ENCODE data around the gene DSG3. TPM values are rescaled to one million over a fixed set of nuclear protein-coding genes. Genes with fewer than 3 reads are reported as not detected.

Gene DSG3
- total RNA-seq, 1 experiment from 2014 or later, result not detected

DNA sequence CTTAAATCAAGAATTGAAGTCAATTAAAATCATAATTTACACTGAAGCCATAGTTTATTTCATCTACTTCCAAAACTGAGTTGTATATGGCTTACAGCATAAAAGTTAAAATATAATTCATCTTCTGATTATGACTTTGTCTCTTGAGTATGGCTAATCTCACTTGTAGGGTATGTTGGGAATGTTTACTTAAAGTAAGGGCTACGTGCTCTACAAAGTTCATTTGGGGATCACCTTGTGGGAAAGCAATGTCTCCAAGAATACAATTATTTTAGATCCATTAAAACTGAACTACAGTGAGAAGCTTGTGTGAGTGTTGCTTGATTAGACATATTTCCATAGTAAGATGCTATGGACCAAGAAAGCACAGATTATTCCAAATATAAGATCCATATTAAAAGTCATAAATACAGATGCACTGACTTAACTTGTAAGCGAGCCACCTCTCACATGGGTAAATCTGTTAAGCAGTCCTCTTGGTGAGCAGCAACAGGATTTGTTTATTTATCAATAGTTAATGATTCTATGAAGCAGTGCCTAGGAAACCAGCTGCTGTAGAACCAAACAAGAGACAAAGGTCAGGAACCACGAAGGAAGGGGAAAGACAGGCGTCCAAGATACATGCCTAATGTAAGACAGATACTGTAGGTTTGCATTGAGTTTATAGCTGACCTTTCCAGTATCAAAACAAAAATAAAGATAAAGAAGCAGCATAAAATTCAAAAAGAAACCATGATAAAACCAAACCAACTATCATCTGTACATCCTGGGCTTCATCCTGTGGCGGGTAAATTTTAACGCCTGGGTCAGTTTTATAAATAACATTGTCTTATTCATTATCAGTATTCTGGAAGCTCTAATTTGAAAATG, 46.1 kb upstream of the DSG3 start:
- no peaks in the 10 kb centered on the region for H3K4me1 ChIP-seq (ENCODE audit: insufficient read depth, low read length, poor library complexity, severe bottlenecking)
- BruUV-seq (replicated peaks), result no TSS peak
- TF ChIP-seq, protein P1, sequence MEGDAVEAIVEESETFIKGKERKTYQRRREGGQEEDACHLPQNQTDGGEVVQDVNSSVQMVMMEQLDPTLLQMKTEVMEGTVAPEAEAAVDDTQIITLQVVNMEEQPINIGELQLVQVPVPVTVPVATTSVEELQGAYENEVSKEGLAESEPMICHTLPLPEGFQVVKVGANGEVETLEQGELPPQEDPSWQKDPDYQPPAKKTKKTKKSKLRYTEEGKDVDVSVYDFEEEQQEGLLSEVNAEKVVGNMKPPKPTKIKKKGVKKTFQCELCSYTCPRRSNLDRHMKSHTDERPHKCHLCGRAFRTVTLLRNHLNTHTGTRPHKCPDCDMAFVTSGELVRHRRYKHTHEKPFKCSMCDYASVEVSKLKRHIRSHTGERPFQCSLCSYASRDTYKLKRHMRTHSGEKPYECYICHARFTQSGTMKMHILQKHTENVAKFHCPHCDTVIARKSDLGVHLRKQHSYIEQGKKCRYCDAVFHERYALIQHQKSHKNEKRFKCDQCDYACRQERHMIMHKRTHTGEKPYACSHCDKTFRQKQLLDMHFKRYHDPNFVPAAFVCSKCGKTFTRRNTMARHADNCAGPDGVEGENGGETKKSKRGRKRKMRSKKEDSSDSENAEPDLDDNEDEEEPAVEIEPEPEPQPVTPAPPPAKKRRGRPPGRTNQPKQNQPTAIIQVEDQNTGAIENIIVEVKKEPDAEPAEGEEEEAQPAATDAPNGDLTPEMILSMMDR (conservative IDR thresholded peaks at IDR 0.05; ENCODE audit: low read depth, low read length), result no peak
- TF ChIP-seq EZH2 (IDR thresholded peaks at IDR 0.05; ENCODE audit: borderline replicate concordance, low read depth, low read length, poor library complexity, severe bottlenecking), result no peak
- peaks cover 10% of the 10 kb centered on the region for H3K27me3 ChIP-seq (replicated peaks; ENCODE audit: insufficient read depth, low read depth, low read length, poor library complexity)
- intact Hi-C loops (cut with micrococcal nuclease; ENCODE audit: unreplicated experiment), result no loop called here
- ChIA-PET CTCF (no interaction called here), POLR2A (ENCODE audit: low non-redundant PET) (no interaction called here)
- H3K36me3 ChIP-seq (ENCODE audit: insufficient read depth, low read length, poor library complexity, severe bottlenecking), result no peaks in the 10 kb centered on the region
- H3K27ac ChIP-seq (ENCODE audit: low read depth, low read length, poor library complexity, severe bottlenecking), result no peak overlapping the region
- H3K4me3 ChIP-seq (ENCODE audit: low read depth, low read length, poor library complexity, severe bottlenecking), result no peak overlapping the region
- H3K9me3 ChIP-seq (ENCODE audit: low read depth, low read length, poor library complexity, severe bottlenecking), result no peaks in the 10 kb centered on the region
- no peak for DNase-seq (ENCODE audit: low spot score)

DNA sequence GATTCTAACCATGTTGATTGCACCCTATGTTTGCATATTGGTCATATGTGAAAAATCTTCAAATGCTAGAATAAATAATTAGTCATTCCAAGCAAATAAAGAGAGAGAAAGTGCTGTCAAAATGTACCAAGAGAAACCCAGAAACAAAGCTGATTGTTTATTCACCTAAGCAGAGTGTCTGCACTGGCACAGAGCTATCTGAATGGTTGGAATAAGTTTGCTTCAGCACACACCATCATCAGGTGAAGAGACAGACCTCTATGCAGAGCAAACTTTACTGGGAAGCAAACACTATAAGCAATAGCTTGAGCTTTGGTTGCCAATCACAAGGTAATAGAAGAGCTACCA, 45.5 kb upstream of the DSG3 start:
- CTCF ChIA-PET, result no interaction called here
- POLR2A ChIA-PET (ENCODE audit: low non-redundant PET), result no interaction called here
- no TSS peak for BruUV-seq (replicated peaks)
- Histone ChIP-seq H3K4me3 (ENCODE audit: low read depth, low read length, poor library complexity, severe bottlenecking) (no peak overlapping the region), H3K4me1 (ENCODE audit: insufficient read depth, low read length, poor library complexity, severe bottlenecking) (no peaks in the 10 kb centered on the region), H3K27ac (ENCODE audit: low read depth, low read length, poor library complexity, severe bottlenecking) (no peak overlapping the region), H3K36me3 (ENCODE audit: insufficient read depth, low read length, poor library complexity, severe bottlenecking) (no peaks in the 10 kb centered on the region), H3K9me3 (ENCODE audit: low read depth, low read length, poor library complexity, severe bottlenecking) (no peaks in the 10 kb centered on the region), H3K27me3 (replicated peaks; ENCODE audit: insufficient read depth, low read depth, low read length, poor library complexity) (peaks cover 10% of the 10 kb centered on the region)
- intact Hi-C loops (cut with micrococcal nuclease; ENCODE audit: unreplicated experiment), result no loop called here
- DNase-seq (ENCODE audit: low spot score), result no peak
- TF ChIP-seq EZH2 (IDR thresholded peaks at IDR 0.05; ENCODE audit: borderline replicate concordance, low read depth, low read length, poor library complexity, severe bottlenecking), result no peak
- TF ChIP-seq, protein P1 (conservative IDR thresholded peaks at IDR 0.05; ENCODE audit: low read depth, low read length), result no peak

DNA sequence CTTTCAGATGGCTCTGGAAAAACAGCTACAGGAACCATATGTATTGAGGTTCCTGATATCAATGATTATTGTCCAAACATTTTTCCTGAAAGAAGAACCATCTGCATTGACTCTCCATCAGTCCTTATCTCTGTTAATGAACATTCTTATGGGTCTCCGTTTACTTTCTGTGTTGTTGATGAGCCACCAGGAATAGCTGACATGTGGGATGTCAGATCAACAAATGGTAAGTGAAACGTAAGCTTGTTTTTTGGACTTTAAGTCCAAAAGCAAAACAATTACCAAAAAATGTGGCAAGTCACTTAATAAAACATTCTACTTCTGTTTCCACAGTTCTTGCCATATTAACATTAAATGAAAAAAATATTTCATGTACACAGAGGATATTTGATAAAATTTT, 44.1 kb upstream of the DSG3 start:
- intact Hi-C loops (cut with micrococcal nuclease; ENCODE audit: unreplicated experiment), result no loop called here
- no peak for TF ChIP-seq EZH2 (IDR thresholded peaks at IDR 0.05; ENCODE audit: borderline replicate concordance, low read depth, low read length, poor library complexity, severe bottlenecking)
- TF ChIP-seq, protein P1 (conservative IDR thresholded peaks at IDR 0.05; ENCODE audit: low read depth, low read length), result no peak
- POLR2A ChIA-PET (ENCODE audit: low non-redundant PET), result no interaction called here

More for the DNA sequence above, 44.1 kb upstream of the DSG3 start:
- no peak for DNase-seq (ENCODE audit: low spot score)
- no peaks in the 10 kb centered on the region for H3K36me3 ChIP-seq (ENCODE audit: insufficient read depth, low read length, poor library complexity, severe bottlenecking)
- CTCF ChIA-PET, result no interaction called here
- H3K27me3 ChIP-seq (replicated peaks; ENCODE audit: insufficient read depth, low read depth, low read length, poor library complexity), result peaks cover 10% of the 10 kb centered on the region
- H3K4me1 ChIP-seq (ENCODE audit: insufficient read depth, low read length, poor library complexity, severe bottlenecking), result no peaks in the 10 kb centered on the region
- H3K4me3 ChIP-seq (ENCODE audit: low read depth, low read length, poor library complexity, severe bottlenecking), result no peak overlapping the region
- H3K9me3 ChIP-seq (ENCODE audit: low read depth, low read length, poor library complexity, severe bottlenecking), result no peaks in the 10 kb centered on the region
- no peak overlapping the region for H3K27ac ChIP-seq (ENCODE audit: low read depth, low read length, poor library complexity, severe bottlenecking)
- no TSS peak for BruUV-seq (replicated peaks)
